Ishikawa (cell line): ENCODE data around the gene ACAN.

Experiments
- CEBPB ChIP-seq: IDR thresholded peaks from 2 replicates; pipeline ENCODE4 v1.6.1; 2012
- CREB1 ChIP-seq: IDR thresholded peaks from 2 replicates; pipeline ENCODE4 v1.6.1; 2012; ENCODE audit warnings: low read depth
- EGR1 ChIP-seq: IDR thresholded peaks from 2 replicates; pipeline ENCODE4 v1.6.1; 2012
- EP300 ChIP-seq: IDR thresholded peaks from 2 replicates; pipeline ENCODE4 v1.6.1; 2012; ENCODE audit warnings: borderline replicate concordance
- NFIC ChIP-seq: IDR thresholded peaks from 2 replicates; pipeline ENCODE4 v1.6.1; 2012
- RAD21 ChIP-seq: IDR thresholded peaks from 2 replicates; pipeline ENCODE4 v1.6.1; 2012; ENCODE audit warnings: low read depth
- TAF1 ChIP-seq: IDR thresholded peaks from 2 replicates; pipeline ENCODE4 v1.6.1; 2012; ENCODE audit warnings: low read depth, mild to moderate bottlenecking
- TEAD4 ChIP-seq: IDR thresholded peaks from 2 replicates; pipeline ENCODE4 v1.6.1; 2012
- USF1 ChIP-seq: IDR thresholded peaks from 2 replicates; pipeline ENCODE4 v1.6.1; 2012
- TF ChIP-seq, protein P1 (sequence below): IDR thresholded peaks from 2 replicates; pipeline ENCODE4 v1.6.1; 2012; ENCODE audit warnings: low read depth, mild to moderate bottlenecking

- TF ChIP-seq CREB1 (no peak), TEAD4 (no peak), RAD21 (no peak), EGR1 (no peak), TAF1 (no peak), NFIC (no peak), CEBPB (no peak), USF1 (no peak), EP300 (no peak)
- TF ChIP-seq, protein P1, sequence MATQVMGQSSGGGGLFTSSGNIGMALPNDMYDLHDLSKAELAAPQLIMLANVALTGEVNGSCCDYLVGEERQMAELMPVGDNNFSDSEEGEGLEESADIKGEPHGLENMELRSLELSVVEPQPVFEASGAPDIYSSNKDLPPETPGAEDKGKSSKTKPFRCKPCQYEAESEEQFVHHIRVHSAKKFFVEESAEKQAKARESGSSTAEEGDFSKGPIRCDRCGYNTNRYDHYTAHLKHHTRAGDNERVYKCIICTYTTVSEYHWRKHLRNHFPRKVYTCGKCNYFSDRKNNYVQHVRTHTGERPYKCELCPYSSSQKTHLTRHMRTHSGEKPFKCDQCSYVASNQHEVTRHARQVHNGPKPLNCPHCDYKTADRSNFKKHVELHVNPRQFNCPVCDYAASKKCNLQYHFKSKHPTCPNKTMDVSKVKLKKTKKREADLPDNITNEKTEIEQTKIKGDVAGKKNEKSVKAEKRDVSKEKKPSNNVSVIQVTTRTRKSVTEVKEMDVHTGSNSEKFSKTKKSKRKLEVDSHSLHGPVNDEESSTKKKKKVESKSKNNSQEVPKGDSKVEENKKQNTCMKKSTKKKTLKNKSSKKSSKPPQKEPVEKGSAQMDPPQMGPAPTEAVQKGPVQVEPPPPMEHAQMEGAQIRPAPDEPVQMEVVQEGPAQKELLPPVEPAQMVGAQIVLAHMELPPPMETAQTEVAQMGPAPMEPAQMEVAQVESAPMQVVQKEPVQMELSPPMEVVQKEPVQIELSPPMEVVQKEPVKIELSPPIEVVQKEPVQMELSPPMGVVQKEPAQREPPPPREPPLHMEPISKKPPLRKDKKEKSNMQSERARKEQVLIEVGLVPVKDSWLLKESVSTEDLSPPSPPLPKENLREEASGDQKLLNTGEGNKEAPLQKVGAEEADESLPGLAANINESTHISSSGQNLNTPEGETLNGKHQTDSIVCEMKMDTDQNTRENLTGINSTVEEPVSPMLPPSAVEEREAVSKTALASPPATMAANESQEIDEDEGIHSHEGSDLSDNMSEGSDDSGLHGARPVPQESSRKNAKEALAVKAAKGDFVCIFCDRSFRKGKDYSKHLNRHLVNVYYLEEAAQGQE = no peak
These were observed 9.2 kb upstream of the ACAN start for GRCh38 chr15:88794001-88794400.
